Thoracic aorta (tissue), 2 donors: ENCODE results near the gene EXO5. TPM values are rescaled to one million over a fixed set of nuclear protein-coding genes. Genes with fewer than 3 reads are reported as not detected.

Experiments
- ATAC-seq: fragments of 150-250 bp; one replicate; pipeline ENCODE4 v1.8.0; 2017; ENCODE audit warnings: low read depth; ENCODE audit not compliant: insufficient number of reproducible peaks, low FRiP score
- DNase-seq: peaks from one replicate; pipeline ENCODE4 v3.0.0-alpha.2; 2020; ENCODE audit warnings: low spot score
- H3K27ac ChIP-seq, 2 donors: fragments of 200-600 bp; sonication (generic); 1 replicate in 1 of 2; 2 replicates in 1 of 2; pipeline ENCODE4 v1.5.1; 2016; ENCODE audit warnings: mild to moderate bottlenecking in 2 of 2, moderate library complexity in 2 of 2
- H3K27me3 ChIP-seq: fragments of 200-600 bp; sonication (generic); replicated peaks from 2 replicates; pipeline ENCODE4 v1.6.0; 2016; ENCODE audit warnings: mild to moderate bottlenecking; ENCODE audit not compliant: insufficient read depth
- H3K36me3 ChIP-seq: fragments of 200-600 bp; sonication (generic); one replicate; pipeline ENCODE4 v1.5.1; 2016
- H3K4me1 ChIP-seq, 2 donors: fragments of 200-600 bp; sonication (generic); 1 replicate in 1 of 2; 2 replicates in 1 of 2; pipeline versions ENCODE4 v1.5.1 to v1.6.0; 2016; ENCODE audit warnings: low read depth in 2 of 2, mild to moderate bottlenecking in 1 of 2; ENCODE audit not compliant: control insufficient read depth in 1 of 2
- H3K4me3 ChIP-seq: fragments of 200-600 bp; sonication (generic); 2 replicates; pipeline ENCODE4 v1.5.1; 2016; ENCODE audit warnings: mild to moderate bottlenecking
- H3K9me3 ChIP-seq: fragments of 200-600 bp; sonication (generic); 2 replicates; pipeline ENCODE4 v1.5.1; 2016
- total RNA-seq, 2 donors: library from RNA; depleted of rRNA; stranded (reverse); fragments of >200 nt; gene quantifications; one replicate each; pipeline versions ENCODE4 v1.1.0 to v1.2.3, GENCODE V29; 2016
- TF ChIP-seq, protein P1 (sequence below): fragments of 200-600 bp; sonication (generic); IDR thresholded peaks from one replicate; pipeline ENCODE4 v1.5.1; 2019; ENCODE audit warnings: antibody characterized with exemption

Gene EXO5
- total RNA-seq, 2 donors from 2014 or later: 2.2 to 2.8 TPM

DNA sequence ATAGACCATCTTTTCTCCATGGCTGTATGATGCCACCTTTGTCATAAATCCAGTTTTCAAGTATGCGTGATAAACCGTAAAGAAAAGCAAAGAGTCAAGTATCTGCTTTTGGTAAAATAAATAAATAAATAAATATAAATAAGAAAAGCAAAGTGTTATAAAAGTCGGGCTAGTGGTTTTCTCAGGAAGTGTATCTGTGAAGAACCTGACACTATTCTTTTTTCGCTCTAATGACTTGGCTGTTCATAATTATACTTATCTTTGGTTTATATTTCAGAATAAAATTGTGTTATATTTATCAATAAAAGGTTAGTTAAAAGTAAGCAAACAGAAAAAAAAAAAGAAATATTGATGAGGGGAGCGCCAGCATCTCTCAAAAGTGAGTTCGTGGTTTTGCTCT lies 594 bp upstream of the EXO5 start:
- Histone ChIP-seq H3K9me3 (no peaks in the 10 kb centered on the region), H3K36me3 (no peaks in the 10 kb centered on the region), H3K4me3 (peak overlapping the region; percentile 81), H3K27ac (peak overlapping the region; percentile 49 to 67), H3K4me1 (peaks cover 7 to 11% of the 10 kb centered on the region in 2 donors), H3K27me3 (no peaks in the 10 kb centered on the region)
- ATAC-seq (no peak), DNase-seq (no peak)
- TF ChIP-seq, protein P1, sequence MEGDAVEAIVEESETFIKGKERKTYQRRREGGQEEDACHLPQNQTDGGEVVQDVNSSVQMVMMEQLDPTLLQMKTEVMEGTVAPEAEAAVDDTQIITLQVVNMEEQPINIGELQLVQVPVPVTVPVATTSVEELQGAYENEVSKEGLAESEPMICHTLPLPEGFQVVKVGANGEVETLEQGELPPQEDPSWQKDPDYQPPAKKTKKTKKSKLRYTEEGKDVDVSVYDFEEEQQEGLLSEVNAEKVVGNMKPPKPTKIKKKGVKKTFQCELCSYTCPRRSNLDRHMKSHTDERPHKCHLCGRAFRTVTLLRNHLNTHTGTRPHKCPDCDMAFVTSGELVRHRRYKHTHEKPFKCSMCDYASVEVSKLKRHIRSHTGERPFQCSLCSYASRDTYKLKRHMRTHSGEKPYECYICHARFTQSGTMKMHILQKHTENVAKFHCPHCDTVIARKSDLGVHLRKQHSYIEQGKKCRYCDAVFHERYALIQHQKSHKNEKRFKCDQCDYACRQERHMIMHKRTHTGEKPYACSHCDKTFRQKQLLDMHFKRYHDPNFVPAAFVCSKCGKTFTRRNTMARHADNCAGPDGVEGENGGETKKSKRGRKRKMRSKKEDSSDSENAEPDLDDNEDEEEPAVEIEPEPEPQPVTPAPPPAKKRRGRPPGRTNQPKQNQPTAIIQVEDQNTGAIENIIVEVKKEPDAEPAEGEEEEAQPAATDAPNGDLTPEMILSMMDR: no peak

DNA sequence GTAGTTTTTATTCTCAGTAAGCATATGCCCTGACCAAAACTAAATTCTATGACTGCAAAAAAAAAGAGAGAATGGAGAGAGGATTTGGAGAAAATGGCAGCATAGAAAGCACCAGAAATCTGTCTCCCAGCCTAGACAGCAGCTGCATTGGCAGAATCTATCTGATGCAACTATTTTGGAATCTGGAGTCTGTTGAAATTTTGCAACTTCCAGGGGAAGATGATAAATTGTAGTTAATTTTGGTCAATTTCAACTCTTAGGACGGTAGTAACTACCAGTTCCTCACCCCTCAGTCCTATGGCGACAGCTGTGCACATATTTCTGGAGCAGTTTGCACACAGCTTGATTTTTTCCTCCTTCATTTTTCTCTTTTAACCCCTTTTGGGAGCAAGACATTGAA lies 10.9 kb downstream of the EXO5 start:
- no peak overlapping the region for H3K27ac ChIP-seq
- ATAC-seq (no peak), DNase-seq (no peak)
- no peak overlapping the region for H3K4me3 ChIP-seq
- H3K9me3 ChIP-seq: peaks cover 16% of the 10 kb centered on the region
- H3K27me3 ChIP-seq: no peaks in the 10 kb centered on the region
- TF ChIP-seq, protein P1: no peak
- H3K36me3 ChIP-seq: peaks cover 11% of the 10 kb centered on the region
- H3K4me1 ChIP-seq: no peaks in the 10 kb centered on the region

DNA sequence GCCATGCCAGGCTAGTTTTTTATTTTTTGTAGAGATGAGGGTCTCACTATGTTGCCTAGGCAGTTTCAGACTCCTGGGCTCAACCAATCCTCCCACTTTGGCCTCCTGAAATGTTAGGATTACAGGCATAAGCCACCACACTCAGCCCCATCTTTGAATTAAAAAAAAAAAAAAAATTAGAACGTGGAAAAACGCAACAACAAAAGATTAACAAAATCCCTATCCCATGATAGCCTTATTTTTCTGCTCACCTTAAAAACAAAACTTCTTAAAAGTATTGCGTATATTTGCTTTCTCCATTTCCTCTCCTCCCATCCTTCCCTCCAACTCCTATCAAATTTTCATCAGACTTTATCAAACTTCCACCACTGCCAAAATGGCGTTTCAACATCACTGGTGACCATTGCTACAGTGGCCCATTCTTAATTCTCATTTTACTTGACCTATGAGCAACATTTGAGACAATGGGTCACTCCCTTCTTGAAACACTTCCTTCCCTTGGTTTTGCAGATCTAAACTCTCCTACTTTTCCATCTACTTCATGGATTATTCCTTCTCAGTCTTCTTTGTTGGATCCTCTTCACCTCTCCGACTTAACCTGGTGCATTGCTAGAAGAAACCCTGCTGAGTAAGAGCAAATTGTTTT lies 22.3 kb downstream of the EXO5 start:
- TF ChIP-seq, protein P1: no peak
- DNase-seq (no peak), ATAC-seq (no peak)
- no peaks in the 10 kb centered on the region for H3K27me3 ChIP-seq
- H3K4me3 ChIP-seq: peak overlapping the region; percentile 85
- H3K4me1 ChIP-seq: peaks cover 7 to 19% of the 10 kb centered on the region in 2 donors
- no peaks in the 10 kb centered on the region for H3K9me3 ChIP-seq
- no peaks in the 10 kb centered on the region for H3K36me3 ChIP-seq
- H3K27ac ChIP-seq: peak overlapping the region; percentile 62 to 80

DNA sequence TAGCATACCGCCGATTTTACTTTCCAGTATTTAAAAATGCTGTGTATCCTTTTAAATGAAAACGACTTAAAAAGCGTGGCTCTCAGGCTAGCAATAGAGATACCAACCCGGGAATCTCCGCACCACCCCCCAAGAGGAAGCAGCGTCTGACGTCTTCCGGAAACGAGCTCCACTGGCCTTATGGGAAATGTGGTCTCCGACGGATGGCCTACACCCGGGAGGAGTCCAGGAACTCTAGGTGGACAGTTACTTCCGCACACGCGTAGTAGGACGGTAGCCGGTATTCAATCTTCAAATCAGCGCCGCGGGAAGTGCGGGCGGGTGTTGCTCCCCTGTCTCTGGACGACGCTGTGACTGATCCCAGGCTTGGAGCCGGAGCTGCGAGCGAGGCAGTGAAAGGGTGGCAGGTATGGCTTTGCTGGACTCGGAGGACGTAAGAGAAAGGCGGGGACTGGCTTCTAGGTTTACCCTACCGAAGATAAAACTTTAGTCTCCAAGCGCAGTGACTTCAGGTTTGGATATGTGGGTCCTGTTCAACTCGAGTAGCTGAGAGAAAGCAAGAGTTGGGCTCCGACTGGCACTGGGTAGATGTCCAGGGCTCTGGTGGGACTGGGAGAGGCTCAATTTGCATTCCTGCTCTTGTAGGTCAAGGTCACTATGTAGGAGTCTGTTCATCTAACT lies 23.0 kb downstream of the EXO5 start, which contains the start of gene ZNF684:
Gene ZNF684, plus strand, starts transcription at position 257 of the 681 bp plus-strand sequence. CDS start 1,530 bp downstream, outside the sequence.
- TF ChIP-seq, protein P1: no peak
- Histone ChIP-seq H3K9me3 (no peaks in the 10 kb centered on the region), H3K4me1 (peaks cover 7 to 19% of the 10 kb centered on the region in 2 donors), H3K4me3 (peak within 1 kb of the TSS; percentile 85), H3K27ac (peak within 1 kb of the TSS; percentile 62 to 80), H3K27me3 (no peaks in the 10 kb centered on the region), H3K36me3 (no peaks in the 10 kb centered on the region)
- ATAC-seq: peak; percentile 67
- DNase-seq: peak; percentile 40

DNA sequence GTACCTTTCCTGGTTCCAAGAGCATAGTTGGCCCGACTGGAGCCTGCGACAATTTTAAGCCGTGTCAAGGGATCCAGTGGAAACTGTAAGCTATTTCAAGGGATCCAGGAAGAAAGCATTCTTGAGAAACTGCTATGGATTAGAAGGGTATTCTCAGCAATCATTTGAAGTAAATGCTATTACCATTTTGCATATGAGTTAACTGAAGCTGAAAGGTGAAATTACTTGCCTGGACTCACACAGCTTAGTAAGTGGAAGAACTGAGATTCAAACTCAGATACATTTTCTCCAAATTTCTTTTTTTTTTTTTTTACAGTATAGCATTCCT lies 23.5 kb downstream of the EXO5 start:
- peak overlapping the region; percentile 62 to 80 for H3K27ac ChIP-seq
- no peaks in the 10 kb centered on the region for H3K27me3 ChIP-seq
- ATAC-seq (no peak), DNase-seq (no peak)
- TF ChIP-seq, protein P1: no peak
- H3K4me3 ChIP-seq: peak overlapping the region; percentile 85
- peaks cover 7 to 19% of the 10 kb centered on the region in 2 donors for H3K4me1 ChIP-seq
- no peaks in the 10 kb centered on the region for H3K36me3 ChIP-seq
- no peaks in the 10 kb centered on the region for H3K9me3 ChIP-seq
